Psoas muscle (tissue), 8 donors: ENCODE data around the gene PAXIP1. TPM values are rescaled to one million over a fixed set of nuclear protein-coding genes. Genes with fewer than 3 reads are reported as not detected.
A peak's percentile ranks its signal among the peaks of the same experiment; 100 is the strongest.

Experiments
- ATAC-seq, 4 donors: fragments of 200-7000 bp; cut with Tn5 transposase; one replicate each; pipeline ENCODE4 v1.9.1; 2020; ENCODE audit warnings: moderate library complexity in 3 of 4, mild to moderate bottlenecking in 2 of 4
- DNase-seq, 2 donors: peaks; one replicate each; pipeline ENCODE4 v3.0.0-alpha.2; 2020
- H3K27ac ChIP-seq: fragments of 200-600 bp; one replicate; pipeline ENCODE4 v1.8.0; 2022
- H3K27me3 ChIP-seq, 3 donors: fragments of 200-600 bp in 1 of 3; one replicate each; pipeline versions ENCODE4 v1.6.1 to v1.8.0; 2013 to 2022; ENCODE audit warnings: low read length in 2 of 3, mild to moderate bottlenecking in 2 of 3, moderate library complexity in 1 of 3; ENCODE audit not compliant: insufficient read depth in 3 of 3
- H3K36me3 ChIP-seq, 2 donors: fragments of 200-600 bp in 1 of 2; one replicate each; pipeline versions ENCODE4 v1.6.1 to v1.8.0; 2013 to 2022; ENCODE audit warnings: low read depth in 1 of 2, mild to moderate bottlenecking in 1 of 2, moderate library complexity in 1 of 2; ENCODE audit not compliant: insufficient read depth in 1 of 2
- H3K4me1 ChIP-seq: fragments of 200-600 bp; one replicate; pipeline ENCODE4 v1.8.0; 2022
- H3K4me3 ChIP-seq: fragments of 200-600 bp; one replicate; pipeline ENCODE4 v1.8.0; 2022; ENCODE audit warnings: mild to moderate bottlenecking
- H3K9me3 ChIP-seq: fragments of 200-600 bp; one replicate; pipeline ENCODE4 v1.8.0; 2022
- WGBS, 3 donors: extraction: QIAGEN DNeasy Blood & Tissue Kit; methylation state at CpG; one replicate each; pipeline versions ENCODE4 v1.1.6 to v1.1.7; 2013; 5-methylcytosine and 5-hydroxymethylcytosine counted together
- intact Hi-C, 2 donors: fragments of 100-400 bp; cut with DNase I; formaldehyde crosslinking; loops; one replicate each; pipeline versions ENCODE4 v1.11.0 to v1.14.2; 2022
- polyA plus RNA-seq, 3 donors: library from polyadenylated mRNA; stranded (reverse); fragments of 200-250 nt; gene quantifications; one replicate each; pipeline ENCODE4 v1.2.3, GENCODE V29; 2013
- total RNA-seq, 4 donors: library from RNA; stranded (reverse); fragmentation: NEBNext Ultra II Directional in 2 of 4; extraction: Animal tissue kit (Norgen Biotek cat#: 25700) in 2 of 4; gene quantifications; one replicate each; pipeline versions ENCODE4 v1.2.1 to v1.2.4, GENCODE V29; 2021 to 2023
- TF ChIP-seq, protein P1 (sequence below): fragments of 200-600 bp; IDR thresholded peaks from one replicate; pipeline ENCODE4 v1.8.0; 2022; ENCODE audit warnings: antibody characterized with exemption
- donor health status: healthy with polysubstance abuse.
- donor health status: DM: no; HTN: no; CAD: no; lungs with moderate emphysema.
- donor health status: Bipolar disorder and iron deficiency.
- donor health status: healthy.
- donor health status: DM: yes; HTN: yes; CAD: no.
- donor health status: DM: no; HTN: no; CAD: no.
- donor health status: DM: no; HTN: no; CAD: no.
- donor health status: DM: yes; HTN: yes; CAD: no.

The PAXIP1 gene
- total and polyA plus RNA-seq, 7 donors = 3.5 to 7.3 (median 6.2) TPM

DNA sequence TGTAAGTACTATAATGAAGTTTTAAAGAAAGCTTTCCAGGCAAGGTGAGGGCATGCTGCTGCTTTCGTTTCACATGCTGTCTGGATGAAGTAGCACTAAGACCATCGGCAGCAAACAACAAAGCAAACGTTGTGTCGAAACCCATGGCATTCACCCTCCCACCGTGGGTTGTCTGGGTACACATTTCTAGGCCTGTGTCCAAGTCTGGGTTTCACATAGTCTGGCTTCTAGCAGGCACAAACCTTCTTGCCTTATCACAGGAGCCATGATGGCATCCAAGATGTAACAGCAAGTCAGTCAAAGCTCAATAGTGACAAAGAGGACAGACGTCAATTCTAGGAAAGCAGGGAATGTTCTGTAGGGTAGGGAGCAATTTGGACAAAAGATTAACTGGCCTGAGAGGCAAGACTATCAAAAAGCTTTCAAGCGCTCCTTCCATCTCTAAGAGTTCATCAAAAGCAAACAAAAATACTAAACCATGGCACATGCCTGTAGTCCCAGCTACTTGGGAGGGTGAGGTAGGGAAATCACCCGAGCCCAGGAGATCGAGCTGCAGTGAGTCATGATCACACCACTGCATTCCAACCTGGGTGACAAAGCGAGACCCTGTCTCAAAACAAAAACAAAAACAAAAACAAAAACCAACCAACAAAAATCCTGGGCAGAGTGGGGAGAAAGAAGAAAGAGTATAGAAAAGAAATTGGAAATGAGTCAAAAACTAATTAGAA is 42.7 kb downstream of the PAXIP1 start:
- TF ChIP-seq, protein P1, sequence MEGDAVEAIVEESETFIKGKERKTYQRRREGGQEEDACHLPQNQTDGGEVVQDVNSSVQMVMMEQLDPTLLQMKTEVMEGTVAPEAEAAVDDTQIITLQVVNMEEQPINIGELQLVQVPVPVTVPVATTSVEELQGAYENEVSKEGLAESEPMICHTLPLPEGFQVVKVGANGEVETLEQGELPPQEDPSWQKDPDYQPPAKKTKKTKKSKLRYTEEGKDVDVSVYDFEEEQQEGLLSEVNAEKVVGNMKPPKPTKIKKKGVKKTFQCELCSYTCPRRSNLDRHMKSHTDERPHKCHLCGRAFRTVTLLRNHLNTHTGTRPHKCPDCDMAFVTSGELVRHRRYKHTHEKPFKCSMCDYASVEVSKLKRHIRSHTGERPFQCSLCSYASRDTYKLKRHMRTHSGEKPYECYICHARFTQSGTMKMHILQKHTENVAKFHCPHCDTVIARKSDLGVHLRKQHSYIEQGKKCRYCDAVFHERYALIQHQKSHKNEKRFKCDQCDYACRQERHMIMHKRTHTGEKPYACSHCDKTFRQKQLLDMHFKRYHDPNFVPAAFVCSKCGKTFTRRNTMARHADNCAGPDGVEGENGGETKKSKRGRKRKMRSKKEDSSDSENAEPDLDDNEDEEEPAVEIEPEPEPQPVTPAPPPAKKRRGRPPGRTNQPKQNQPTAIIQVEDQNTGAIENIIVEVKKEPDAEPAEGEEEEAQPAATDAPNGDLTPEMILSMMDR = no peak
- Histone ChIP-seq H3K4me1 (no peaks in the 10 kb centered on the region), H3K27me3 (no peaks in the 10 kb centered on the region), H3K36me3 (peaks cover 11 to 93% of the 10 kb centered on the region in 2 donors), H3K9me3 (no peaks in the 10 kb centered on the region), H3K4me3 (no peak overlapping the region), H3K27ac (no peak overlapping the region)
- intact Hi-C loops = no loop called here
- DNase-seq (no peak), ATAC-seq (no peak)
- WGBS, 3 donors = 67 to 75% (median 71%) methylated on average over 10 of the region's 10 CpGs

DNA sequence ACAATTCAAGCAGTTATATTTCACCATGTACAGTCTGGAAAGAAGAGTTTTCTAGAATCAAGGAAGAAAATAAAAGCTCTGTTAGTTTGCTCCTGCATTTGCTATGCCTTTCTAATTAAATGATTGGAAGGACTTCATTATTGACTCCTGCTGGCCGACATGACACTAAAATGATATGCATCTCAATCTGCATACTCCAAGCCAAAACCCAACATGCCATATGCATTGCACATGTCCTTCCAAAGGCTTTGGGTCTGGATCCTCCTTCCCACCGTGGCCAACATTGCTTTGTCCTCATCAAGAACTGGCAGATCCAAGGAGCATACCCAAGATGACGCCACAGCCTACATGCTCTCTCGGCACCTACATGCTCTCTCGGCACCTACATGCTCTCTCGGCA is 46.5 kb downstream of the PAXIP1 start:
- Histone ChIP-seq H3K4me1 (no peaks in the 10 kb centered on the region), H3K27me3 (no peaks in the 10 kb centered on the region), H3K4me3 (no peak overlapping the region), H3K36me3 (peaks cover 11 to 97% of the 10 kb centered on the region in 2 donors), H3K9me3 (no peaks in the 10 kb centered on the region), H3K27ac (no peak overlapping the region)
- DNase-seq (no peak), ATAC-seq (no peak)
- TF ChIP-seq, protein P1 = no peak
- WGBS, 3 donors = 94 to 95% (median 95%) methylated on average over 6 of the region's 6 CpGs
- intact Hi-C loops = no loop called here

DNA sequence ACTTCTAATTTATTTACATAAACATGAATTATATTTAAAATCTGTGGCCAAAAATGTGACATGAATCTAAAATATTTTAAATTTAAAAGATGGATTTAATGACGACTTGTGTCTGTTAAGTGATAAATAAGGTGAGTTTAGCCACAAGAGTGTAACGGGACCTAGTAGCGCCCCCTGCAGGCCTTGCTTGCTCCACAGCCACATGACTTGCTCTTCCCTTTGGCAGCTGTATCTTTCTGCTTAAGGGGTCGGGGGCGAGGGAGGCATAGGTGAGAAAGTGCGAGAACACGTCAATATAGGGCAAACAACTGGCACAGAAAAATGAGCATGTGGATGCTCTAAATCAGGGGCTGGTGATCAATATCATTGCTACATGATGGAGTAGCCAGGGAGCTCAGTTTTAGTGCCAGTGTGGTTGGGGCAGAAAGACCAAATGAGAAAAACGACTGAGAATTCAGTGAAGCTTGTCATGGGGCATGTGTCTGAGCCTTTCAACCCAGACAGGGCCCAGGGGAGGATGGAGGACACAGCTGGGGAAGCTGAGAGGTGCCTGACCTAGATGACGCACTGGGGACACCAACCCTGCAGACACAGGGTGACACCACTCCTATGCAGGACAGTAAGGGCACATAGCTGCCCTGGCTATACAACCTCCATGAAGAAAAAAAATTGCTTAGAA is 49.8 kb downstream of the PAXIP1 start:
- 59 to 65% (median 60%) methylated on average over 9 of the region's 9 CpGs for WGBS, 3 donors
- intact Hi-C loops = no loop called here
- no peaks in the 10 kb centered on the region for H3K9me3 ChIP-seq
- peaks cover 5 to 97% of the 10 kb centered on the region in 2 donors for H3K36me3 ChIP-seq
- no peak overlapping the region for H3K4me3 ChIP-seq
- H3K27me3 ChIP-seq = no peaks in the 10 kb centered on the region
- peak in 2 of 4 donors; percentile 51 to 53 for ATAC-seq
- H3K4me1 ChIP-seq = no peaks in the 10 kb centered on the region
- TF ChIP-seq, protein P1 = peak; percentile 51
- no peak overlapping the region for H3K27ac ChIP-seq
- DNase-seq = peak; percentile 55 to 72

DNA sequence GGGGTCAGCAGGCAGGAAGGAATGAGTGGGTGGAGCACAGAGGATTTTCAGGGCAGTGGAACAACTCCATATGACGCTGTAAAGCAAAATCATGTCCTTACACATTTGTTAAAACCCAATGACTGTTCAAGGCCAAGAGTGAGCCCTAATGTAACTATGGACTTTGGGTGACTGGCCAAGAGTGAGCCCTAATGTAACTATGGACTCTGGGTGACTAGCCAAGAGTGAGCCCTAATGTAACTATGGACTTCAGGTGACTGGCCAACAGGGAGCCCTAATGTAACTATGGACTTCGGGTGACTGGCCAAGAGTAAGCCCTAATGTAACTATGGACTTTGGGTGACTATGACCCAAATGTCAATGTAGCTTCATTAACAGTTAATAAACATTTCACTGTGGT is 52.0 kb downstream of the PAXIP1 start:
- H3K4me1 ChIP-seq = no peaks in the 10 kb centered on the region
- intact Hi-C loops = no loop called here
- peaks cover 5 to 100% of the 10 kb centered on the region in 2 donors for H3K36me3 ChIP-seq
- no peaks in the 10 kb centered on the region for H3K9me3 ChIP-seq
- no peaks in the 10 kb centered on the region for H3K27me3 ChIP-seq
- H3K27ac ChIP-seq = no peak overlapping the region
- DNase-seq (no peak), ATAC-seq (no peak)
- whole genome bisulfite sequencing, 3 donors = 89 to 96% (median 93%) methylated on average over 2 of the region's 2 CpGs
- TF ChIP-seq, protein P1 = no peak
- no peak overlapping the region for H3K4me3 ChIP-seq
